Activated CD4-positive, alpha-beta T cell treated with anti-CD3 and anti-CD28 coated beads, Interleukin-2, amount 10 ng/mL, durations not matched to agents 24 days and 14 days (primary cell): ENCODE measurements around the gene NBL1. TPM values are rescaled to one million over a fixed set of nuclear protein-coding genes. Genes with fewer than 3 reads are reported as not detected.

Experiments used
- DNase-seq: peaks from one replicate; pipeline ENCODE4 v3.0.0; 2022
- H3K27ac Mint-ChIP-seq: one replicate; pipeline ENCODE4 v1.8.0; 2022; ENCODE audit warnings: mild to moderate bottlenecking, mixed read lengths
- H3K27me3 Mint-ChIP-seq: one replicate; pipeline ENCODE4 v1.8.0; 2022; ENCODE audit warnings: mixed read lengths
- H3K36me3 Mint-ChIP-seq: one replicate; pipeline ENCODE4 v1.8.0; 2022; ENCODE audit warnings: low read depth, mild to moderate bottlenecking, mixed read lengths
- H3K4me1 Mint-ChIP-seq: one replicate; pipeline ENCODE4 v1.8.0; 2021; ENCODE audit warnings: mixed read lengths
- H3K4me3 Mint-ChIP-seq: one replicate; pipeline ENCODE4 v1.8.0; 2022; ENCODE audit warnings: mild to moderate bottlenecking, moderate library complexity, mixed read lengths
- H3K9me3 Mint-ChIP-seq: one replicate; pipeline ENCODE4 v1.8.0; 2021; ENCODE audit warnings: mixed read lengths
- intact Hi-C: fragments of 100-400 bp; cut with micrococcal nuclease; formaldehyde crosslinking; loops from one replicate; pipeline ENCODE4 v1.15.1; 2023
- total RNA-seq: library from RNA; stranded (reverse); gene quantifications from 2 replicates; pipeline ENCODE4 v1.2.3, GENCODE V29; 2022

Gene NBL1
- total RNA-seq, 1 donor from 2014 or later, result 54.1 TPM

GRCh38 chr1:19676438-19676922 lies 32.4 kb downstream of the NBL1 start:
- H3K27ac Mint-ChIP-seq, result no peak overlapping the region
- no peak overlapping the region for H3K4me3 Mint-ChIP-seq
- peaks cover 14% of the 10 kb centered on the region for H3K27me3 Mint-ChIP-seq
- H3K36me3 Mint-ChIP-seq, result no peaks in the 10 kb centered on the region
- DNase-seq, result peak; percentile 76
- H3K4me1 Mint-ChIP-seq, result no peaks in the 10 kb centered on the region
- intact Hi-C loops, result no loop called here
- H3K9me3 Mint-ChIP-seq, result no peaks in the 10 kb centered on the region

- Mint-ChIP-seq H3K27ac (no peak overlapping the region), H3K9me3 (no peaks in the 10 kb centered on the region), H3K36me3 (no peaks in the 10 kb centered on the region), H3K4me3 (no peak overlapping the region), H3K27me3 (peaks cover 8% of the 10 kb centered on the region), H3K4me1 (no peaks in the 10 kb centered on the region)
- intact Hi-C loops, result no loop called here
- no peak for DNase-seq
These were observed 34.4 kb downstream of the NBL1 start for GRCh38 chr1:19678493-19678892.

- H3K27ac Mint-ChIP-seq, result no peak overlapping the region
- no peak overlapping the region for H3K4me3 Mint-ChIP-seq
- H3K27me3 Mint-ChIP-seq, result peaks cover 8% of the 10 kb centered on the region
- no peaks in the 10 kb centered on the region for H3K36me3 Mint-ChIP-seq
- no peak for DNase-seq
- H3K4me1 Mint-ChIP-seq, result no peaks in the 10 kb centered on the region
- H3K9me3 Mint-ChIP-seq, result no peaks in the 10 kb centered on the region
- intact Hi-C loops, result no loop called here
These were observed 34.9 kb downstream of the NBL1 start for GRCh38 chr1:19678931-19679453.

GRCh38 chr1:19679691-19680090 lies 35.6 kb downstream of the NBL1 start:
- intact Hi-C loops, result no loop called here
- no peak overlapping the region for H3K27ac Mint-ChIP-seq
- DNase-seq, result no peak
- H3K4me3 Mint-ChIP-seq, result no peak overlapping the region
- no peaks in the 10 kb centered on the region for H3K36me3 Mint-ChIP-seq
- no peaks in the 10 kb centered on the region for H3K9me3 Mint-ChIP-seq
- peaks cover 6% of the 10 kb centered on the region for H3K27me3 Mint-ChIP-seq
- H3K4me1 Mint-ChIP-seq, result no peaks in the 10 kb centered on the region

GRCh38 chr1:19680644-19681043 lies 36.5 kb downstream of the NBL1 start:
- H3K9me3 Mint-ChIP-seq, result no peaks in the 10 kb centered on the region
- intact Hi-C loops, result no loop called here
- peaks cover 3% of the 10 kb centered on the region for H3K27me3 Mint-ChIP-seq
- H3K4me3 Mint-ChIP-seq, result no peak overlapping the region
- H3K4me1 Mint-ChIP-seq, result no peaks in the 10 kb centered on the region
- DNase-seq, result no peak
- H3K27ac Mint-ChIP-seq, result no peak overlapping the region
- H3K36me3 Mint-ChIP-seq, result no peaks in the 10 kb centered on the region

- Mint-ChIP-seq H3K36me3 (no peaks in the 10 kb centered on the region), H3K4me3 (no peak overlapping the region), H3K27ac (no peak overlapping the region), H3K27me3 (peaks cover 2% of the 10 kb centered on the region), H3K4me1 (no peaks in the 10 kb centered on the region), H3K9me3 (peaks cover under 1% of the 10 kb centered on the region)
- DNase-seq, result no peak
- intact Hi-C loops, result no loop called here
These were observed 38.1 kb downstream of the NBL1 start for GRCh38 chr1:19682257-19682656.

GRCh38 chr1:19682901-19683300 lies 38.8 kb downstream of the NBL1 start:
- Mint-ChIP-seq H3K36me3 (peaks cover 4% of the 10 kb centered on the region), H3K9me3 (peaks cover 3% of the 10 kb centered on the region), H3K4me1 (no peaks in the 10 kb centered on the region), H3K27ac (no peak overlapping the region), H3K27me3 (no peaks in the 10 kb centered on the region), H3K4me3 (no peak overlapping the region)
- no peak for DNase-seq
- intact Hi-C loops, result no loop called here

- Mint-ChIP-seq H3K4me3 (no peak overlapping the region), H3K27ac (no peak overlapping the region), H3K36me3 (peaks cover 4% of the 10 kb centered on the region), H3K4me1 (peaks cover 4% of the 10 kb centered on the region), H3K27me3 (no peaks in the 10 kb centered on the region), H3K9me3 (peaks cover 3% of the 10 kb centered on the region)
- no peak for DNase-seq
- intact Hi-C loops, result no loop called here
These were observed 39.2 kb downstream of the NBL1 start for GRCh38 chr1:19683351-19683750.

- Mint-ChIP-seq H3K27me3 (no peaks in the 10 kb centered on the region), H3K36me3 (peaks cover 9% of the 10 kb centered on the region), H3K27ac (no peak overlapping the region), H3K4me3 (no peak overlapping the region), H3K9me3 (peaks cover 5% of the 10 kb centered on the region), H3K4me1 (peaks cover 4% of the 10 kb centered on the region)
- no peak for DNase-seq
- intact Hi-C loops, result no loop called here
These were observed 40.6 kb downstream of the NBL1 start for GRCh38 chr1:19684677-19685076.

GRCh38 chr1:19685994-19686393 lies 41.9 kb downstream of the NBL1 start:
- H3K4me1 Mint-ChIP-seq, result peaks cover 5% of the 10 kb centered on the region
- peaks cover 11% of the 10 kb centered on the region for H3K9me3 Mint-ChIP-seq
- no peak overlapping the region for H3K27ac Mint-ChIP-seq
- intact Hi-C loops, result no loop called here
- no peak for DNase-seq
- peaks cover 14% of the 10 kb centered on the region for H3K36me3 Mint-ChIP-seq
- no peak overlapping the region for H3K4me3 Mint-ChIP-seq
- H3K27me3 Mint-ChIP-seq, result no peaks in the 10 kb centered on the region

GRCh38 chr1:19687414-19687813 lies 43.3 kb downstream of the NBL1 start:
- no peak overlapping the region for H3K27ac Mint-ChIP-seq
- peaks cover 16% of the 10 kb centered on the region for H3K9me3 Mint-ChIP-seq
- H3K4me1 Mint-ChIP-seq, result peaks cover 5% of the 10 kb centered on the region
- H3K36me3 Mint-ChIP-seq, result peaks cover 22% of the 10 kb centered on the region
- DNase-seq, result no peak
- H3K4me3 Mint-ChIP-seq, result no peak overlapping the region
- H3K27me3 Mint-ChIP-seq, result no peaks in the 10 kb centered on the region
- intact Hi-C loops, result no loop called here

- Mint-ChIP-seq H3K9me3 (peaks cover 16% of the 10 kb centered on the region), H3K36me3 (peaks cover 22% of the 10 kb centered on the region), H3K4me1 (peaks cover 5% of the 10 kb centered on the region), H3K27me3 (no peaks in the 10 kb centered on the region), H3K4me3 (no peak overlapping the region), H3K27ac (no peak overlapping the region)
- intact Hi-C loops, result no loop called here
- DNase-seq, result no peak
These were observed 44.1 kb downstream of the NBL1 start for GRCh38 chr1:19688041-19688842.

GRCh38 chr1:19689085-19689757 lies 45.1 kb downstream of the NBL1 start:
- H3K36me3 Mint-ChIP-seq, result peaks cover 22% of the 10 kb centered on the region
- H3K4me1 Mint-ChIP-seq, result peaks cover 5% of the 10 kb centered on the region
- H3K27me3 Mint-ChIP-seq, result no peaks in the 10 kb centered on the region
- intact Hi-C loops, result no loop called here
- H3K27ac Mint-ChIP-seq, result no peak overlapping the region
- peaks cover 16% of the 10 kb centered on the region for H3K9me3 Mint-ChIP-seq
- no peak for DNase-seq
- H3K4me3 Mint-ChIP-seq, result no peak overlapping the region

GRCh38 chr1:19689856-19690255 lies 45.7 kb downstream of the NBL1 start:
- Mint-ChIP-seq H3K36me3 (peaks cover 22% of the 10 kb centered on the region), H3K4me3 (no peak overlapping the region), H3K9me3 (peaks cover 16% of the 10 kb centered on the region), H3K27ac (no peak overlapping the region), H3K27me3 (no peaks in the 10 kb centered on the region), H3K4me1 (peaks cover 5% of the 10 kb centered on the region)
- DNase-seq, result no peak
- intact Hi-C loops, result no loop called here
